Tibial nerve (tissue), 4 donors: Measurements from ENCODE around the gene LENEP. TPM values are rescaled to one million over a fixed set of nuclear protein-coding genes. Genes with fewer than 3 reads are reported as not detected.
"Not testable (repeated sequence)": the region's sequence is repeated elsewhere in the genome, so short reads cannot be mapped to it uniquely, and the experiment has no call there.

Source experiments
- DNase-seq, 2 donors: peaks; one replicate each; pipeline ENCODE4 v3.0.0-alpha.2; 2019; ENCODE audit warnings: low spot score in 2 of 2
- H3K27ac ChIP-seq, 4 donors: fragments of 200-600 bp; sonication (generic) in 3 of 4; one replicate each; pipeline ENCODE4 v1.5.1; 2017 to 2019; ENCODE audit warnings: mild to moderate bottlenecking in 1 of 4
- H3K27me3 ChIP-seq, 2 donors: fragments of 200-600 bp; sonication (generic) in 1 of 2; one replicate each; pipeline versions ENCODE4 v1.5.1 to v1.6.0; 2017 to 2019
- H3K36me3 ChIP-seq, 3 donors: fragments of 200-600 bp; sonication (generic); one replicate each; pipeline ENCODE4 v1.5.1; 2018 to 2019
- H3K4me1 ChIP-seq, 4 donors: fragments of 200-600 bp; sonication (generic) in 3 of 4; one replicate each; pipeline ENCODE4 v1.5.1; 2017 to 2019
- H3K4me3 ChIP-seq, 4 donors: fragments of 200-600 bp; sonication (generic) in 3 of 4; one replicate each; pipeline ENCODE4 v1.5.1; 2017 to 2019; ENCODE audit warnings: mild to moderate bottlenecking in 1 of 4, moderate library complexity in 1 of 4
- H3K9me3 ChIP-seq, 4 donors: fragments of 200-600 bp; sonication (generic) in 3 of 4; one replicate each; pipeline ENCODE4 v1.5.1; 2017 to 2019
- CTCF ChIP-seq, 5 experiments: fragments of 200-600 bp in 3 of 5; fragments of 450-650 bp in 2 of 5; sonication (generic) in 3 of 5; IDR thresholded peaks; one replicate each; pipeline ENCODE4 v1.5.1; 2016 to 2019; ENCODE audit warnings: antibody characterized with exemption in 5 of 5, mild to moderate bottlenecking in 3 of 5, moderate library complexity in 2 of 5
- EP300 ChIP-seq, 2 donors: sonication (generic); formaldehyde crosslinking; IDR thresholded peaks; one replicate each; pipeline ENCODE4 v1.6.1; 2017; ENCODE audit warnings: antibody characterized with exemption in 2 of 2, mild to moderate bottlenecking in 1 of 2
- POLR2A ChIP-seq, 2 donors: fragments of 450-650 bp; IDR thresholded peaks; one replicate each; pipeline ENCODE4 v1.6.1; 2017; ENCODE audit warnings: antibody characterized with exemption in 2 of 2, mild to moderate bottlenecking in 2 of 2, moderate library complexity in 2 of 2
- WGBS, 2 donors: methylation state at CpG; one replicate each; pipeline ENCODE4 v1.1.5; 2018; 5-methylcytosine and 5-hydroxymethylcytosine counted together
- total RNA-seq, 4 donors: library from RNA; depleted of rRNA; stranded (reverse); fragments of >200 nt; gene quantifications; one replicate each; pipeline ENCODE4 v1.1.0, GENCODE V29; 2016

LENEP gene
- total RNA-seq, 4 donors from 2014 or later = 1.5 TPM; not detected in 3

- TF ChIP-seq CTCF (IDR thresholded peaks at IDR 0.05) (no peak), POLR2A (IDR thresholded peaks at IDR 0.05) (no peak), EP300 (IDR thresholded peaks at IDR 0.05) (no peak)
- Histone ChIP-seq H3K4me3 (no peak overlapping the region), H3K9me3 (no peaks in the 10 kb centered on the region), H3K27me3 (no peaks in the 10 kb centered on the region), H3K4me1 (peaks cover 0 to 5% (median 0%) of the 10 kb centered on the region in 4 donors), H3K27ac (no peak overlapping the region), H3K36me3 (peaks cover 0 to 73% (median 0%) of the 10 kb centered on the region in 3 donors)
- WGBS, 2 donors = 90 to 91% methylated on average over 8 of the region's 8 CpGs
- no peak for DNase-seq
Observed at GRCh38 chr1:154990276-154990675, 3.1 kb upstream of the LENEP start.

- H3K4me1 ChIP-seq = peaks cover 0 to 16% (median 0%) of the 10 kb centered on the region in 4 donors
- peaks cover 0 to 55% (median 0%) of the 10 kb centered on the region in 3 donors for H3K36me3 ChIP-seq
- no peak overlapping the region for H3K27ac ChIP-seq
- no peak for DNase-seq
- H3K4me3 ChIP-seq = no peak overlapping the region
- WGBS, 2 donors = 79 to 83% methylated on average over 13 to 14 of the region's 14 CpGs
- TF ChIP-seq CTCF (IDR thresholded peaks at IDR 0.05) (no peak), EP300 (IDR thresholded peaks at IDR 0.05) (no peak), POLR2A (IDR thresholded peaks at IDR 0.05) (no peak)
- no peaks in the 10 kb centered on the region for H3K9me3 ChIP-seq
- no peaks in the 10 kb centered on the region for H3K27me3 ChIP-seq
Observed at GRCh38 chr1:154992721-154993571, 440 bp upstream of the LENEP start.

GRCh38 chr1:154994269-154994587, 842 bp downstream of the LENEP start:
- H3K4me1 ChIP-seq = peaks cover 0 to 24% (median 3%) of the 10 kb centered on the region in 4 donors
- 50 to 78% methylated on average over 1 of the region's 1 CpG for WGBS, 2 donors

GRCh38 chr1:154994591-154994990, 1.2 kb downstream of the LENEP start:
- Histone ChIP-seq H3K27ac (no peak overlapping the region), H3K9me3 (no peaks in the 10 kb centered on the region), H3K27me3 (no peaks in the 10 kb centered on the region), H3K36me3 (peaks cover 0 to 38% (median 0%) of the 10 kb centered on the region in 3 donors), H3K4me1 (peaks cover 0 to 28% (median 7%) of the 10 kb centered on the region in 4 donors), H3K4me3 (no peak overlapping the region)
- 65 to 79% methylated on average over 3 of the region's 3 CpGs for WGBS, 2 donors
- DNase-seq = no peak
- no peak for TF ChIP-seq EP300 (IDR thresholded peaks at IDR 0.05)
- TF ChIP-seq CTCF (IDR thresholded peaks at IDR 0.05) = no peak
- no peak for TF ChIP-seq POLR2A (IDR thresholded peaks at IDR 0.05)

More at GRCh38 chr1:154994269-154994587, 842 bp downstream of the LENEP start:
- TF ChIP-seq EP300 (IDR thresholded peaks at IDR 0.05) = no peak
- TF ChIP-seq CTCF (IDR thresholded peaks at IDR 0.05) = no peak
- no peak for TF ChIP-seq POLR2A (IDR thresholded peaks at IDR 0.05)
- no peak overlapping the region for H3K27ac ChIP-seq
- no peak overlapping the region for H3K4me3 ChIP-seq
- DNase-seq = no peak
- no peaks in the 10 kb centered on the region for H3K27me3 ChIP-seq
- no peaks in the 10 kb centered on the region for H3K9me3 ChIP-seq
- H3K36me3 ChIP-seq = peaks cover 0 to 42% (median 0%) of the 10 kb centered on the region in 3 donors

- H3K4me3 ChIP-seq, H3K27ac ChIP-seq, DNase-seq, H3K9me3 ChIP-seq, H3K27me3 ChIP-seq: not testable (repeated sequence)
- Histone ChIP-seq H3K4me1 (peaks cover 0 to 36% (median 13%) of the 10 kb centered on the region in 4 donors), H3K36me3 (peaks cover 0 to 30% (median 0%) of the 10 kb centered on the region in 3 donors)
- WGBS, 2 donors = 54 to 59% methylated on average over 13 of the region's 13 CpGs
- peak; percentile 11 to 41 (median 31) for TF ChIP-seq CTCF (IDR thresholded peaks at IDR 0.05)
Observed at GRCh38 chr1:154995301-154995983, 2.1 kb downstream of the LENEP start.
